HG03520 (cell line): Measurements from ENCODE around the gene FZR1.

Experiments used
- ATAC-seq: cut with Tn5 transposase; IDR thresholded peaks from one replicate; pipeline ENCODE4 v1.9.1; 2021; ENCODE audit warnings: mild to moderate bottlenecking, moderate library complexity; ENCODE audit not compliant: unreplicated experiment

FZR1 gene

GRCh38 chr19:3512562-3513228, 6.6 kb downstream of the FZR1 start:
- no peak for ATAC-seq

- no peak for ATAC-seq
Measured at GRCh38 chr19:3513229-3514140, 7.4 kb downstream of the FZR1 start.

- ATAC-seq: no peak
Measured at GRCh38 chr19:3514930-3515329, 8.8 kb downstream of the FZR1 start.

- ATAC-seq: no peak
Measured at GRCh38 chr19:3515891-3516422, 9.8 kb downstream of the FZR1 start.

GRCh38 chr19:3516675-3517207, 10.6 kb downstream of the FZR1 start:
- no peak for ATAC-seq

- no peak for ATAC-seq
Measured at GRCh38 chr19:3517638-3518037, 11.5 kb downstream of the FZR1 start.

GRCh38 chr19:3518255-3518654, 12.1 kb downstream of the FZR1 start:
- ATAC-seq: no peak

- no peak for ATAC-seq
Measured at GRCh38 chr19:3518659-3519058, 12.5 kb downstream of the FZR1 start.

GRCh38 chr19:3519126-3519525, 13.0 kb downstream of the FZR1 start:
- ATAC-seq: no peak

- ATAC-seq: no peak
Measured at GRCh38 chr19:3520166-3521103, 14.3 kb downstream of the FZR1 start.

GRCh38 chr19:3521104-3521445, 15.0 kb downstream of the FZR1 start:
- no peak for ATAC-seq

- no peak for ATAC-seq
Measured at GRCh38 chr19:3522421-3523360, 16.6 kb downstream of the FZR1 start.

- no peak for ATAC-seq
Measured at GRCh38 chr19:3523361-3524077, 17.4 kb downstream of the FZR1 start.

GRCh38 chr19:3524078-3524842, 18.1 kb downstream of the FZR1 start:
- no peak for ATAC-seq

- no peak for ATAC-seq
Measured at GRCh38 chr19:3524904-3525451, 18.9 kb downstream of the FZR1 start.

GRCh38 chr19:3526507-3527237, 20.6 kb downstream of the FZR1 start:
- ATAC-seq: no peak

GRCh38 chr19:3527238-3527910, 21.3 kb downstream of the FZR1 start:
- ATAC-seq: no peak
